Body of pancreas (tissue), 4 donors: Measurements from ENCODE around the gene KRI1. TPM values are rescaled to one million over a fixed set of nuclear protein-coding genes. Genes with fewer than 3 reads are reported as not detected.

Source experiments
- ATAC-seq: fragments of 150-250 bp; one replicate; pipeline ENCODE4 v1.9.1; 2016
- DNase-seq, 4 donors: peaks; one replicate each; pipeline ENCODE4 v3.0.0-alpha.2; 2019
- H3K27ac ChIP-seq, 4 donors: fragments of 200-600 bp; sonication (generic); 1 replicate in 3 of 4; 2 replicates in 1 of 4; pipeline versions ENCODE4 v1.5.1 to v1.6.1; 2016 to 2019; ENCODE audit warnings: mild to moderate bottlenecking in 1 of 4, mixed read lengths in 1 of 4, moderate library complexity in 1 of 4
- H3K27me3 ChIP-seq, 2 donors: fragments of 200-600 bp; sonication (generic); one replicate each; pipeline ENCODE4 v1.6.0; 2016; ENCODE audit warnings: mild to moderate bottlenecking in 1 of 2
- H3K36me3 ChIP-seq, 2 donors: fragments of 200-600 bp; sonication (generic); replicated peaks in 1 of 2; 2 replicates each; pipeline ENCODE4 v1.5.1; 2016; ENCODE audit warnings: low read depth in 2 of 2; ENCODE audit not compliant: insufficient read depth in 1 of 2
- H3K4me1 ChIP-seq: fragments of 200-600 bp; sonication (generic); one replicate; pipeline ENCODE4 v1.6.0; 2016
- H3K4me3 ChIP-seq, 2 donors: fragments of 200-600 bp; sonication (generic); 1 replicate in 1 of 2; 2 replicates in 1 of 2; pipeline ENCODE4 v1.5.1; 2016 to 2019
- H3K9me3 ChIP-seq, 3 donors: fragments of 200-600 bp; sonication (generic); 1 replicate in 2 of 3; 2 replicates in 1 of 3; pipeline ENCODE4 v1.5.1; 2016
- POLR2A ChIP-seq, 3 donors: fragments of 450-650 bp; IDR thresholded peaks; one replicate each; pipeline ENCODE4 v1.6.1; 2016; ENCODE audit warnings: antibody characterized with exemption in 3 of 3, mild to moderate bottlenecking in 2 of 3
- WGBS, 2 donors: methylation state at CpG; one replicate each; pipeline ENCODE4 v1.1.5; 2017; 5-methylcytosine and 5-hydroxymethylcytosine counted together
- intact Hi-C: fragments of 100-400 bp; cut with DNase I; formaldehyde crosslinking; loops from one replicate; pipeline ENCODE4 v1.15.1; 2023
- total RNA-seq, 2 donors: library from RNA; depleted of rRNA; stranded (reverse); fragments of >200 nt; gene quantifications; one replicate each; pipeline ENCODE4 v1.1.0, GENCODE V29; 2016
- TF ChIP-seq, protein P1 (sequence below), 7 experiments: fragments of 450-650 bp in 4 of 7; fragments of 200-600 bp in 3 of 7; sonication (generic) in 3 of 7; IDR thresholded peaks; one replicate each; pipeline ENCODE4 v1.5.1; 2016 to 2019; ENCODE audit warnings: antibody characterized with exemption in 7 of 7

KRI1 gene
- total RNA-seq, 2 donors from 2014 or later = 24.1 to 28.8 TPM

DNA sequence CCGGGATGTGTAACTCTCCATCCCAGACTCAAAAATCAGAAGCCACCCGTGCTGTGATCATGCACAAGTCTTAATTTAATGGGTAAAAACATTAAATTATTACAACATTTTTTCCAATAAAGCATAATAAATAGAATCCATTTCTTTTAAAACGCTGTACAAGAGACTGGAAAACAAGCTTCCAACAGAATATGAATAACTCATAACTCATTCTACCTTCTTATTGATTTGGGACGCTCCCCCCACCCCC, 523 bp upstream of the KRI1 start:
- whole genome bisulfite sequencing, 2 donors = 0 to 1% methylated on average over 4 of the region's 4 CpGs
- no peak for ATAC-seq

DNA sequence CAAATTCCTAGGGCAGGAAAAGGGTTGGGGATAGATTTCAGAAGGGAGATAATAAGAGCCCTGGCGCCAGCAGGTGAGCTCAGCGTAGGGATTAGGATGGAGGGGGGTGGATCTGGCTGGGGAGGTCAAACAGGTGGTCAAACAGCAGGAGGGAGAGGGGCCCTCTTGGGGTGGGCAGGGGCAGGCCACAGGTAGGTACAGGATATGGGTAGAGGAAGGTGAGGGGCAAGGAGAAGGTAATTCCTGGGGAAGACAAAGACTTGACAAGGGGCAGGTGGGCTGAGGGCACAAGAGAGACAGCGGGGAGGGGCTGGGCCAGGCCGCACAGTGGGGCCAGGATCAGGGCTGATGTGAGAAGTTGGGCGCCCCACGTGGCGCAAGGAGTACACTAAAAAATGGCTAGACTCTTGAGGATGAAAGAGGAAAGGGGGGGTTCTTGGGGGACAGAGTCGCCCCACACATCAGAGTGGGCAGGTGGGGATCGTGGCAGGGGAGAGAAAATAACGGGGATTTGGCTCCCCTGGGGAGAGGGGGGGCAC, 713 bp downstream of the KRI1 start:
- Histone ChIP-seq H3K9me3 (no peaks in the 10 kb centered on the region), H3K4me3 (peak overlapping the region; percentile 58 to 78), H3K27ac (peak overlapping the region; percentile 68 to 89 (median 74)), H3K27me3 (no peaks in the 10 kb centered on the region), H3K4me1 (peaks cover 37% of the 10 kb centered on the region), H3K36me3 (peaks cover 0 to 8% of the 10 kb centered on the region in 2 donors)
- intact Hi-C loops = no loop called here
- 10 to 12% methylated on average over 8 to 10 of the region's 10 CpGs for WGBS, 2 donors
- no peak for ATAC-seq
- peak; percentile 38 to 61 (median 42) for DNase-seq
- no peak for TF ChIP-seq POLR2A (IDR thresholded peaks at IDR 0.05)
- TF ChIP-seq, protein P1, sequence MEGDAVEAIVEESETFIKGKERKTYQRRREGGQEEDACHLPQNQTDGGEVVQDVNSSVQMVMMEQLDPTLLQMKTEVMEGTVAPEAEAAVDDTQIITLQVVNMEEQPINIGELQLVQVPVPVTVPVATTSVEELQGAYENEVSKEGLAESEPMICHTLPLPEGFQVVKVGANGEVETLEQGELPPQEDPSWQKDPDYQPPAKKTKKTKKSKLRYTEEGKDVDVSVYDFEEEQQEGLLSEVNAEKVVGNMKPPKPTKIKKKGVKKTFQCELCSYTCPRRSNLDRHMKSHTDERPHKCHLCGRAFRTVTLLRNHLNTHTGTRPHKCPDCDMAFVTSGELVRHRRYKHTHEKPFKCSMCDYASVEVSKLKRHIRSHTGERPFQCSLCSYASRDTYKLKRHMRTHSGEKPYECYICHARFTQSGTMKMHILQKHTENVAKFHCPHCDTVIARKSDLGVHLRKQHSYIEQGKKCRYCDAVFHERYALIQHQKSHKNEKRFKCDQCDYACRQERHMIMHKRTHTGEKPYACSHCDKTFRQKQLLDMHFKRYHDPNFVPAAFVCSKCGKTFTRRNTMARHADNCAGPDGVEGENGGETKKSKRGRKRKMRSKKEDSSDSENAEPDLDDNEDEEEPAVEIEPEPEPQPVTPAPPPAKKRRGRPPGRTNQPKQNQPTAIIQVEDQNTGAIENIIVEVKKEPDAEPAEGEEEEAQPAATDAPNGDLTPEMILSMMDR (IDR thresholded peaks at IDR 0.05) = peak in 2 of 7 experiments; percentile 2 to 9

More for the DNA sequence above, 523 bp upstream of the KRI1 start:
- TF ChIP-seq, protein P1 (IDR thresholded peaks at IDR 0.05) = no peak
- TF ChIP-seq POLR2A (IDR thresholded peaks at IDR 0.05) = no peak
- Histone ChIP-seq H3K27me3 (no peaks in the 10 kb centered on the region), H3K4me1 (peaks cover 37% of the 10 kb centered on the region), H3K27ac (peak overlapping the region; percentile 68 to 89 (median 74)), H3K9me3 (no peaks in the 10 kb centered on the region), H3K36me3 (no peaks in the 10 kb centered on the region), H3K4me3 (peak overlapping the region in 1 of 2 donors; percentile 78)
- no peak for DNase-seq
- intact Hi-C loops = no loop called here

DNA sequence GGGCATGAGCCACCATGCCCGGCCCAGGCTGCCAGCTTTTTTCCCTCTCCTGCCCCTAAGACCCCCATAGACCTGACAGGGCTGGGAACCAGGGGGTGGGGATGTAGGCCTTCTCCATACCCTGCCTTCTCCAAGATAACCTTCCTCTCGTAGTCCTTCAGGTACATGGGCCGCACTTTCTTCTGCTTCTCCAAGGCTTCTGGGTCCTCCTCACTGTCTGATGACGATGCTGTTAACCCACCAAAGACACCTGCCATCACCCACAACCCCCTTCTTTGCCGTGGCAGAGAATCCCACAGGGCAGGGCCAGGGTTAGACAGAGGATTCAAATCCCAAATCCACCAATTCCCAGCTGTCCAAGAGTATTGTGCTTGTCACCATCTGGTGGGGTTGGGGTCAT, 3.2 kb downstream of the KRI1 start:
- intact Hi-C loops = loop anchor here (5.0 kb wide), 1 partner anchor 70 kb away; no protein-coding TSS in a partner anchor

DNA sequence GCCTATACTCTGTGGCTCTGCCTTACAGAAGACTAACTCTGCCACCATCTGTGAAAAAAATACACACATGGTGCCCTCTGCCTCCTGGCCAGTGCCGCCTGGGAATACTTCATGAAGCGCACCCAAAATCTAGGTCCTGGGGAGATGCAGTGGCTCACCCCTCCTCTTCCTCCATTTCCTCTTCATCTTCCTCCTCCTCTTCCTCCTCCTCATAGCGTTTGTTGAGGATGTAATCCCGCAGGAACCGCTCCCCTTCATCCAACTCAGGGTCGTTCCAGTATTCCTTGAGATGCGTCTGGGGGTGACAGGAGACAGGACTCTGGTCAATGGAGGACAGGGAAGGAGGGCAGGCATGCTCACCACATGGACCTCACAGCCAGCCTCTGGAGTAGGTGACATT, 5.7 kb downstream of the KRI1 start:
- no peak overlapping the region for H3K4me3 ChIP-seq
- H3K36me3 ChIP-seq = peaks cover 0 to 23% of the 10 kb centered on the region in 2 donors
- no peaks in the 10 kb centered on the region for H3K27me3 ChIP-seq
- no peak for DNase-seq
- H3K4me1 ChIP-seq = peaks cover 7% of the 10 kb centered on the region
- intact Hi-C loops = loop anchor here (5.0 kb wide), 1 partner anchor 68 kb away; no protein-coding TSS in a partner anchor
- WGBS, 2 donors = 86 to 92% methylated on average over 7 of the region's 7 CpGs
- TF ChIP-seq, protein P1 (IDR thresholded peaks at IDR 0.05) = no peak
- TF ChIP-seq POLR2A (IDR thresholded peaks at IDR 0.05) = no peak
- H3K27ac ChIP-seq = no peak overlapping the region
- H3K9me3 ChIP-seq = no peaks in the 10 kb centered on the region
- ATAC-seq = no peak

More for the DNA sequence above, 3.2 kb downstream of the KRI1 start:
- ATAC-seq (no peak), DNase-seq (no peak)
- H3K27ac ChIP-seq = no peak overlapping the region
- no peak overlapping the region for H3K4me3 ChIP-seq
- WGBS, 2 donors = 85 to 88% methylated on average over 5 of the region's 5 CpGs
- TF ChIP-seq, protein P1 (IDR thresholded peaks at IDR 0.05) = no peak
- TF ChIP-seq POLR2A (IDR thresholded peaks at IDR 0.05) = no peak
- H3K4me1 ChIP-seq = peaks cover 25% of the 10 kb centered on the region
- H3K9me3 ChIP-seq = no peaks in the 10 kb centered on the region
- peaks cover 0 to 19% of the 10 kb centered on the region in 2 donors for H3K36me3 ChIP-seq
- H3K27me3 ChIP-seq = no peaks in the 10 kb centered on the region

DNA sequence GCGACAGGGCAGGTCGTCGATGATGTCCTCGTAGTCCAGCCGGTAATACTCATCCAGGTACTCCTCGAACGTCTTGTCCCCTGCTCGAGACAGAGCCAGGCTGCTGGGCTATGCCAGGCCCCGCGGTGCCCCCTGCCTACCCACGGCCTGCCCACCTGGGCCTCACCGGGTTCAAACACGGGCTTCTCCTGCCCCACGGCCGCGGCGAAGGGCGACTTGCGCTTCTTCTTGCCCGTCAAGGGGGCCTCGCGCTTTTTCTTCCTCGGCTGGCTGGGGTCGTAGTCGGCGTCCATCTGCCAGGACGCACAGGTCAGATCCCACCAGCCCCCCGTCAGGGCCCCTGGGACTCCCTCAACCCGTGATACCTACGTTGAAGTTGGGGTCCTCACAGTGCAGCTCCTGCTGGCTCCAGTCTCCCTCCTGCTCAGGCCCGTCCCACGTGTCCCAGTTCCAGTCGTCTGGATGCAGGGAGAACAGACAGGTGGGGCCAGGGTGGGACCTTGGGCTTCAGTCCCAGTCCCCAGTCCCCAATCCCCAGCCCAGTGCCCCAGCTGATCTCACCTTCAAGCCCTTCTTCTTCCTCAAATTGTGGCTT, 8.1 kb downstream of the KRI1 start:
- no peak for TF ChIP-seq POLR2A (IDR thresholded peaks at IDR 0.05)
- TF ChIP-seq, protein P1 (IDR thresholded peaks at IDR 0.05) = no peak
- Histone ChIP-seq H3K4me3 (no peak overlapping the region), H3K9me3 (no peaks in the 10 kb centered on the region), H3K4me1 (no peaks in the 10 kb centered on the region), H3K27ac (no peak overlapping the region), H3K36me3 (peaks cover 0 to 23% of the 10 kb centered on the region in 2 donors), H3K27me3 (no peaks in the 10 kb centered on the region)
- ATAC-seq (no peak), DNase-seq (no peak)
- intact Hi-C loops = no loop called here
- WGBS, 2 donors = 93 to 97% methylated on average over 14 to 31 of the region's 33 CpGs
